ENCODE measurements around the gene EXOG. TPM values are rescaled to one million over a fixed set of nuclear protein-coding genes. Genes with fewer than 3 reads are reported as not detected.

The EXOG gene
- total RNA-seq, 4 donors from 2014 or later, result 1.4 to 3.9 (median 2.3) TPM

DNA sequence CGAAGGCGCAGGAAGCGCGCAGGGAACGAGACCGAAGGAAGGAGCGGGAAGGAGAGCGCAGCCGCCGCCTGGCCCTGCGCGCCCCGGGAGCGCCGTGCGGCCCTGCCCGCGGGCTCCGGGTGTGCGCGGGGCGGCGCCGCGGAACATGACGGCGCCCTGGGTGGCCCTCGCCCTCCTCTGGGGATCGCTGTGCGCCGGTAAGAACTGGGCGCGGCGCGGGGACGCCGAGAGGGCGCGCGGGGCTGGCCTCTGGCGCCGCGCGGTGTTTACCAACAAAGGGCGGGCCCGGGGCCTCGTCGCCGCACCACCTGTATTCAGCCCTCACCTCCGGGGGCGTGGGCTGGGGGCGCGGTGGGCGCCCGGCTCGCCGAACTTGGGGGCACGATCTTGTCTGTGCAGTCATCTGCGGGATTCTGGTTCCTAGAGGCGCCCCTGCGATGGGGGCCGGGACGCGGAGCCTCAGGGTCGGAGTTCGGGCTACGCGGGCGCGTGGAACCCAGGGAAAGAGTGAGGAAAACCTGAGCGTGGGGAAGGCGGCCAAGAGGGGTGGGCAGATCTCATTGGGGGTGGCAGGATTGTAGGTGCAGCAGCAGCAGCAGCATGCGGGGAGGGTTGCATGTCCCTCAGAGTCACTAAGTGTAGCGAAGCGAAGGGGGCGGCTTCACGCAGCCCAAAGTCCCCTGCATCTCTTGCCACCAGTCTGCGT, 41.8 kb upstream of the EXOG start:
- H3K4me1 ChIP-seq, result peaks cover 45% of the 10 kb centered on the region
- peak overlapping the region; percentile 79 for H3K4me3 ChIP-seq
- 2% methylated on average over 20 of the region's 78 CpGs for WGBS
- TF ChIP-seq EP300 (IDR thresholded peaks at IDR 0.05), result no peak
- TF ChIP-seq POLR2A (IDR thresholded peaks at IDR 0.05), result no peak
- TF ChIP-seq POLR2AphosphoS5 (IDR thresholded peaks at IDR 0.05), result no peak
- TF ChIP-seq, protein P1, sequence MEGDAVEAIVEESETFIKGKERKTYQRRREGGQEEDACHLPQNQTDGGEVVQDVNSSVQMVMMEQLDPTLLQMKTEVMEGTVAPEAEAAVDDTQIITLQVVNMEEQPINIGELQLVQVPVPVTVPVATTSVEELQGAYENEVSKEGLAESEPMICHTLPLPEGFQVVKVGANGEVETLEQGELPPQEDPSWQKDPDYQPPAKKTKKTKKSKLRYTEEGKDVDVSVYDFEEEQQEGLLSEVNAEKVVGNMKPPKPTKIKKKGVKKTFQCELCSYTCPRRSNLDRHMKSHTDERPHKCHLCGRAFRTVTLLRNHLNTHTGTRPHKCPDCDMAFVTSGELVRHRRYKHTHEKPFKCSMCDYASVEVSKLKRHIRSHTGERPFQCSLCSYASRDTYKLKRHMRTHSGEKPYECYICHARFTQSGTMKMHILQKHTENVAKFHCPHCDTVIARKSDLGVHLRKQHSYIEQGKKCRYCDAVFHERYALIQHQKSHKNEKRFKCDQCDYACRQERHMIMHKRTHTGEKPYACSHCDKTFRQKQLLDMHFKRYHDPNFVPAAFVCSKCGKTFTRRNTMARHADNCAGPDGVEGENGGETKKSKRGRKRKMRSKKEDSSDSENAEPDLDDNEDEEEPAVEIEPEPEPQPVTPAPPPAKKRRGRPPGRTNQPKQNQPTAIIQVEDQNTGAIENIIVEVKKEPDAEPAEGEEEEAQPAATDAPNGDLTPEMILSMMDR (IDR thresholded peaks at IDR 0.05), result no peak
- no peaks in the 10 kb centered on the region for H3K36me3 ChIP-seq
- no peaks in the 10 kb centered on the region for H3K27me3 ChIP-seq
- no peaks in the 10 kb centered on the region for H3K9me3 ChIP-seq
- H3K27ac ChIP-seq, result peak overlapping the region; percentile 83
- peak in 1 of 2 donors; percentile 72 for DNase-seq (ENCODE audit: low spot score in 2 of 2)

DNA sequence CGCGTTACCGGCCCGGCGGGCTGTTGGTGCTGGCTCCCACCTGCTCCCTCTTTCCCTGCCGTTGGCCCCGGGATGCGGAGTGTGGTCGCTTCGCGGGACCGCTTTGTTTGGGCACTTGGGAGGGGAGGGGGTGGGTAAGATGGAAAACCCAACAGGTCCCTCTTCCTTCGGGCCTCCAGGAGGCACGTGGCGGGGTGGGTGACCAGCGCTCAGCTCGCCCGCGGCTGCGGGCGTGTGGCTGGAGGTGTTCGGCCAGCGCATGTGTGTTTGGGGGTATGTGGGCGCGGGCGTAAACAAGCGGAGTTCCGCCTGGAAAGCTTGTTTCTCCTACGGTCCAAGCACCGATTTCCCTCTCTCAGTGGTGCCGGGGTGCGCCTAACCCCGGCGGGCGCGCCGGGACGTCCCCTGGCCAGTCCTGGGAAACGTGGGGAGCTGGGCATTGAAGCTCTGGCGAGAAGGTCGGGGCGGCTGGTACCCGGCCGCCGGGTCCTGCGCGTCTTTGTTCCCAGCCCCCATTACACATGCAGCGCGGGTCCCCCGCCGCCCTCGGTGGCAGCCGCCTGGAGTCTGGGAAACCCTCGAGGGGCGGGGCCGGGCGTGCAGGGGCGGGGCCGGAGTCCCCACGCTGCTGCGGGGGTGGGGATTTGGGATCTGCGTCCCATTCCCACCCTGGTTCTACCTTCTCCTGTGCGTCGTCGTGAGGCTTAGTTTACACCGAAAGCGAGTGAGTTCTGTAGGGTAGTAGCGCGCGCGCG, 41.1 kb upstream of the EXOG start:
- DNase-seq (ENCODE audit: low spot score in 2 of 2), result peak in 1 of 2 donors; percentile 84
- Histone ChIP-seq H3K9me3 (no peaks in the 10 kb centered on the region), H3K4me3 (peak overlapping the region; percentile 79), H3K4me1 (peaks cover 52% of the 10 kb centered on the region), H3K36me3 (no peaks in the 10 kb centered on the region), H3K27ac (peak overlapping the region; percentile 83), H3K27me3 (no peaks in the 10 kb centered on the region)
- WGBS, result 0% methylated on average over 15 of the region's 72 CpGs
- no peak for TF ChIP-seq EP300 (IDR thresholded peaks at IDR 0.05)
- no peak for TF ChIP-seq POLR2A (IDR thresholded peaks at IDR 0.05)
- no peak for TF ChIP-seq POLR2AphosphoS5 (IDR thresholded peaks at IDR 0.05)
- TF ChIP-seq, protein P1 (IDR thresholded peaks at IDR 0.05), result no peak

DNA sequence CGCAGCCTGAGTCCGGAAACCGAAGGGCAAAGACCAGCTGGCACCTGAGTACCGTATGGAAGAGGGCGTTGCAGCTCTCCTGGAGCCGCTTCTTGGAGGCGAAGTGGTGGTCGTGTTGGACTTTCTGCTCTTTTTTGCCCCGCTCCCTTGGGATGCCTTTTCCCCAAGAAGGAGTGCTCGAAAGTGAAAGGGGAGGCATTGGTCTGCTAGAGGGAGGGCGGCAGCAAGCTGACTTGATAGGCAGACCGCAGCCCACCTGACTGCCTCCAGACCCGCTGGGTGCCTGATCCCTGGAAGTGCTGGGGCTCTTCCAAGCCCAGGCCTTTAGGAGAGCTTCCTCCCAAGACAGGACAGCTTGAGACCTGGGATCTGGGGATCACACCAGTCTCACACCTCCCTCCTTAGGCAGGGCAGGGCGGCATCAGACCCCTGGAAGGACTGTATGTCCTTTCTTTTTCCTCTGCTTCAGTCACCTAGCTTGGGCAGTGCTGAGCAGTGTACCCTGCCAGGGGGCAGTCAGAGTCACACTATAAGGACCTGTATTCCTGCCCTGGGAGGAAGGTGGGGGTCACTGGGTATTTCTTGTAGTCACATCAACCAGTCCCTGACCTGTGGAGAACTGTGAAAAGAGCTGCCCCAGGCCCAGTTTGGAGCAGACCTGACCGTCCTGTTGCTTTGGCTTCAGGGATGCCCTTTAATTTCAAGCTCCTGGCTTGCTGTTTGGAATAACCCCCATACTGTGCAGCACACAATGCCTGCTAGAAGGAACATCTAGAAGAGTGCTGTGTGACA, 40.3 kb upstream of the EXOG start:
- DNase-seq (ENCODE audit: low spot score in 2 of 2), result no peak
- Histone ChIP-seq H3K4me3 (peak overlapping the region; percentile 79), H3K4me1 (peaks cover 56% of the 10 kb centered on the region), H3K9me3 (no peaks in the 10 kb centered on the region), H3K36me3 (no peaks in the 10 kb centered on the region), H3K27ac (no peak overlapping the region), H3K27me3 (no peaks in the 10 kb centered on the region)
- 19% methylated on average over 10 of the region's 15 CpGs for WGBS
- TF ChIP-seq POLR2A (IDR thresholded peaks at IDR 0.05), result no peak

DNA sequence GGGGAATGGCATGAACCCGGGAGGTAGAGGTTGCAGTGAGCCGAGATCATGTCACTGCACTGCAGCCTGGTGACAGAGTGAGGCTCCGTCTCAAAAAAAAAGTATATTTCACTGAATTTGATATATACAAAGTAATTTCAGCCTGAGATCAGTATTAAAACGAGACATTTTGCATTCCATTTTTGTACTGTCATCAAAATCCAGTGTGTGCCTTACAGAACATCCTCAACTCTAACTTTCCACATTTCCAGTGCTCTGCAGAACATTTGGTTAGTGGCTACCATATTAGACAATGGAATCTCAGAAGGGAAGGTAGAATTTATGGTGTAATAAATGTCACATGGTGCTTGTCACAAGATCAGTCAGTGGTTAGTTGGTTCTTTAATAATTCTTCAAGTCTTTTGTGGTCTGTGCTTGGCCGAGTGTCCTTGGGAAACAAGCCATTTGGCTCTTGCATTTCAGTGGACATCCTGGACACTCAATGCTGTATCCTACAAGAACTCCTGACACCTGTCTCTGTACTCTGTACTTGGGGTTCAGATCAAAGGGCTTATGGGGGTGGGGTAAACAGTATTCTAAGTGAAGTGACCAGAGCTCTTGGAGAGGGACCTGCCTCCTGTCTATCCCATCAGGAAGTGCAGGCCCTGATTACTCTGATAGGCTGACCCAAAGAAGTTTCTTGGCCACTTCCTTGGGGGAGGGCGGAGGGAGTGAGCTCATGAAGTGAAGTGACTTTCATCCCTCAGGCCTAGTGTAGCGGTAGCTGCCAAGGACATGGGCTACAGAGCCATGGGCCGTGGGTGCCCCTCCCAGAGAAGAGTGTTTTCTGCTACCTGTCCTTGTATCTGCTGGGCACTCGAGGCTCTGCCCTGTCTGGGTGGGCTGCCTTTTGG, 38.8 kb upstream of the EXOG start:
- 85% methylated on average over 7 of the region's 9 CpGs for WGBS
- DNase-seq (ENCODE audit: low spot score in 2 of 2), result no peak
- Histone ChIP-seq H3K27me3 (no peaks in the 10 kb centered on the region), H3K36me3 (no peaks in the 10 kb centered on the region), H3K4me1 (peaks cover 59% of the 10 kb centered on the region), H3K27ac (no peak overlapping the region), H3K4me3 (no peak overlapping the region), H3K9me3 (no peaks in the 10 kb centered on the region)
- TF ChIP-seq, protein P1 (IDR thresholded peaks at IDR 0.05), result no peak
- TF ChIP-seq EP300 (IDR thresholded peaks at IDR 0.05), result no peak
- TF ChIP-seq POLR2AphosphoS5 (IDR thresholded peaks at IDR 0.05), result no peak
- no peak for TF ChIP-seq POLR2A (IDR thresholded peaks at IDR 0.05)

All from suprapubic skin (tissue), 4 donors.